Tibial nerve (tissue), 4 donors: ENCODE data around the gene INKA2. TPM values are rescaled to one million over a fixed set of nuclear protein-coding genes. Genes with fewer than 3 reads are reported as not detected.
A peak's percentile ranks its signal among the peaks of the same experiment; 100 is the strongest.

Experiments used
- DNase-seq, 2 donors: peaks; one replicate each; pipeline ENCODE4 v3.0.0-alpha.2; 2019; ENCODE audit warnings: low spot score in 2 of 2
- H3K27ac ChIP-seq, 4 donors: fragments of 200-600 bp; sonication (generic) in 3 of 4; one replicate each; pipeline ENCODE4 v1.5.1; 2017 to 2019; ENCODE audit warnings: mild to moderate bottlenecking in 1 of 4
- H3K27me3 ChIP-seq, 2 donors: fragments of 200-600 bp; sonication (generic) in 1 of 2; one replicate each; pipeline versions ENCODE4 v1.5.1 to v1.6.0; 2017 to 2019
- H3K36me3 ChIP-seq, 3 donors: fragments of 200-600 bp; sonication (generic); one replicate each; pipeline ENCODE4 v1.5.1; 2018 to 2019
- H3K4me1 ChIP-seq, 4 donors: fragments of 200-600 bp; sonication (generic) in 3 of 4; one replicate each; pipeline ENCODE4 v1.5.1; 2017 to 2019
- H3K4me3 ChIP-seq, 4 donors: fragments of 200-600 bp; sonication (generic) in 3 of 4; one replicate each; pipeline ENCODE4 v1.5.1; 2017 to 2019; ENCODE audit warnings: mild to moderate bottlenecking in 1 of 4, moderate library complexity in 1 of 4
- H3K9me3 ChIP-seq, 4 donors: fragments of 200-600 bp; sonication (generic) in 3 of 4; one replicate each; pipeline ENCODE4 v1.5.1; 2017 to 2019
- EP300 ChIP-seq, 2 donors: sonication (generic); formaldehyde crosslinking; IDR thresholded peaks; one replicate each; pipeline ENCODE4 v1.6.1; 2017; ENCODE audit warnings: antibody characterized with exemption in 2 of 2, mild to moderate bottlenecking in 1 of 2
- POLR2A ChIP-seq, 2 donors: fragments of 450-650 bp; IDR thresholded peaks; one replicate each; pipeline ENCODE4 v1.6.1; 2017; ENCODE audit warnings: antibody characterized with exemption in 2 of 2, mild to moderate bottlenecking in 2 of 2, moderate library complexity in 2 of 2
- WGBS, 2 donors: methylation state at CpG; one replicate each; pipeline ENCODE4 v1.1.5; 2018; 5-methylcytosine and 5-hydroxymethylcytosine counted together
- total RNA-seq, 4 donors: library from RNA; depleted of rRNA; stranded (reverse); fragments of >200 nt; gene quantifications; one replicate each; pipeline ENCODE4 v1.1.0, GENCODE V29; 2016
- TF ChIP-seq, protein P1 (sequence below), 5 experiments: fragments of 200-600 bp in 3 of 5; fragments of 450-650 bp in 2 of 5; sonication (generic) in 3 of 5; IDR thresholded peaks; one replicate each; pipeline ENCODE4 v1.5.1; 2016 to 2019; ENCODE audit warnings: antibody characterized with exemption in 5 of 5, mild to moderate bottlenecking in 3 of 5, moderate library complexity in 2 of 5

The INKA2 gene
- total RNA-seq, 4 donors from 2014 or later, result 6.3 to 11.8 (median 7.9) TPM

- peak overlapping the region in 1 of 4 donors; percentile 32 for H3K27ac ChIP-seq
- H3K4me3 ChIP-seq, result no peak overlapping the region
- no peaks in the 10 kb centered on the region for H3K9me3 ChIP-seq
- peaks cover 0 to 40% (median 11%) of the 10 kb centered on the region in 4 donors for H3K4me1 ChIP-seq
- TF ChIP-seq EP300 (IDR thresholded peaks at IDR 0.05) (no peak), POLR2A (IDR thresholded peaks at IDR 0.05) (no peak)
- TF ChIP-seq, protein P1, sequence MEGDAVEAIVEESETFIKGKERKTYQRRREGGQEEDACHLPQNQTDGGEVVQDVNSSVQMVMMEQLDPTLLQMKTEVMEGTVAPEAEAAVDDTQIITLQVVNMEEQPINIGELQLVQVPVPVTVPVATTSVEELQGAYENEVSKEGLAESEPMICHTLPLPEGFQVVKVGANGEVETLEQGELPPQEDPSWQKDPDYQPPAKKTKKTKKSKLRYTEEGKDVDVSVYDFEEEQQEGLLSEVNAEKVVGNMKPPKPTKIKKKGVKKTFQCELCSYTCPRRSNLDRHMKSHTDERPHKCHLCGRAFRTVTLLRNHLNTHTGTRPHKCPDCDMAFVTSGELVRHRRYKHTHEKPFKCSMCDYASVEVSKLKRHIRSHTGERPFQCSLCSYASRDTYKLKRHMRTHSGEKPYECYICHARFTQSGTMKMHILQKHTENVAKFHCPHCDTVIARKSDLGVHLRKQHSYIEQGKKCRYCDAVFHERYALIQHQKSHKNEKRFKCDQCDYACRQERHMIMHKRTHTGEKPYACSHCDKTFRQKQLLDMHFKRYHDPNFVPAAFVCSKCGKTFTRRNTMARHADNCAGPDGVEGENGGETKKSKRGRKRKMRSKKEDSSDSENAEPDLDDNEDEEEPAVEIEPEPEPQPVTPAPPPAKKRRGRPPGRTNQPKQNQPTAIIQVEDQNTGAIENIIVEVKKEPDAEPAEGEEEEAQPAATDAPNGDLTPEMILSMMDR (IDR thresholded peaks at IDR 0.05), result no peak
- 76 to 85% methylated on average over 7 of the region's 7 CpGs for WGBS, 2 donors
- no peak for DNase-seq
- peaks cover 0 to 15% (median 0%) of the 10 kb centered on the region in 3 donors for H3K36me3 ChIP-seq
- H3K27me3 ChIP-seq, result no peaks in the 10 kb centered on the region
These were observed 15.9 kb downstream of the INKA2 start for GRCh38 chr1:111723091-111723806.

GRCh38 chr1:111720977-111721786 is 18.0 kb downstream of the INKA2 start:
- Histone ChIP-seq H3K4me1 (peaks cover 0 to 40% (median 11%) of the 10 kb centered on the region in 4 donors), H3K27ac (peak overlapping the region in 2 of 4 donors; percentile 45 to 53)

GRCh38 chr1:111720274-111720976 is 18.8 kb downstream of the INKA2 start:
- no peak for DNase-seq
- Histone ChIP-seq H3K9me3 (no peaks in the 10 kb centered on the region), H3K36me3 (peaks cover 0 to 12% (median 0%) of the 10 kb centered on the region in 3 donors), H3K4me3 (no peak overlapping the region), H3K27ac (peak overlapping the region in 2 of 4 donors; percentile 45 to 53), H3K4me1 (peaks cover 0 to 40% (median 11%) of the 10 kb centered on the region in 4 donors), H3K27me3 (no peaks in the 10 kb centered on the region)
- TF ChIP-seq EP300 (IDR thresholded peaks at IDR 0.05) (no peak), POLR2A (IDR thresholded peaks at IDR 0.05) (no peak)
- TF ChIP-seq, protein P1 (IDR thresholded peaks at IDR 0.05), result no peak
- WGBS, 2 donors, result 45 to 58% methylated on average over 7 of the region's 7 CpGs

More at GRCh38 chr1:111720977-111721786, 18.0 kb downstream of the INKA2 start:
- Histone ChIP-seq H3K4me3 (no peak overlapping the region), H3K27me3 (no peaks in the 10 kb centered on the region), H3K36me3 (peaks cover 0 to 12% (median 0%) of the 10 kb centered on the region in 3 donors), H3K9me3 (no peaks in the 10 kb centered on the region)
- DNase-seq, result no peak
- WGBS, 2 donors, result 54 to 58% methylated on average over 10 of the region's 10 CpGs
- TF ChIP-seq, protein P1 (IDR thresholded peaks at IDR 0.05), result no peak
- TF ChIP-seq POLR2A (IDR thresholded peaks at IDR 0.05) (no peak), EP300 (IDR thresholded peaks at IDR 0.05) (no peak)

- H3K4me3 ChIP-seq, result no peak overlapping the region
- TF ChIP-seq, protein P1 (IDR thresholded peaks at IDR 0.05), result no peak
- TF ChIP-seq EP300 (IDR thresholded peaks at IDR 0.05) (no peak), POLR2A (IDR thresholded peaks at IDR 0.05) (no peak)
- 36 to 44% methylated on average over 4 of the region's 4 CpGs for WGBS, 2 donors
- H3K36me3 ChIP-seq, result peaks cover 0 to 12% (median 0%) of the 10 kb centered on the region in 3 donors
- peak overlapping the region in 1 of 4 donors; percentile 36 for H3K27ac ChIP-seq
- H3K27me3 ChIP-seq, result no peaks in the 10 kb centered on the region
- H3K9me3 ChIP-seq, result no peaks in the 10 kb centered on the region
- DNase-seq, result no peak
- peaks cover 0 to 35% (median 11%) of the 10 kb centered on the region in 4 donors for H3K4me1 ChIP-seq
These were observed 19.5 kb downstream of the INKA2 start for GRCh38 chr1:111719674-111720132.
